ENCODE data around the gene CDKN3. TPM values are rescaled to one million over a fixed set of nuclear protein-coding genes. Genes with fewer than 3 reads are reported as not detected.
A peak's percentile ranks its signal among the peaks of the same experiment; 100 is the strongest.

CDKN3 gene
- total RNA-seq, 6 experiments from 2014 or later, result 33.3 to 106 (median 91.8) TPM

GRCh38 chr14:54350203-54350602 lies 46.6 kb upstream of the CDKN3 start:
- Mint-ChIP-seq H3K4me1 (ENCODE audit: low read depth) (peaks cover 35% of the 10 kb centered on the region), H3K4me3 (peak overlapping the region; percentile 87), H3K36me3 (ENCODE audit: low read depth) (no peaks in the 10 kb centered on the region), H3K27ac (peak overlapping the region; percentile 3; the same call in 1 of the 2 replicates), H3K9me3 (no peaks in the 10 kb centered on the region), H3K27me3 (ENCODE audit: insufficient read depth) (peaks cover 5% of the 10 kb centered on the region)
- DNase-seq, result peak; percentile 25
- TF ChIP-seq, protein P1, sequence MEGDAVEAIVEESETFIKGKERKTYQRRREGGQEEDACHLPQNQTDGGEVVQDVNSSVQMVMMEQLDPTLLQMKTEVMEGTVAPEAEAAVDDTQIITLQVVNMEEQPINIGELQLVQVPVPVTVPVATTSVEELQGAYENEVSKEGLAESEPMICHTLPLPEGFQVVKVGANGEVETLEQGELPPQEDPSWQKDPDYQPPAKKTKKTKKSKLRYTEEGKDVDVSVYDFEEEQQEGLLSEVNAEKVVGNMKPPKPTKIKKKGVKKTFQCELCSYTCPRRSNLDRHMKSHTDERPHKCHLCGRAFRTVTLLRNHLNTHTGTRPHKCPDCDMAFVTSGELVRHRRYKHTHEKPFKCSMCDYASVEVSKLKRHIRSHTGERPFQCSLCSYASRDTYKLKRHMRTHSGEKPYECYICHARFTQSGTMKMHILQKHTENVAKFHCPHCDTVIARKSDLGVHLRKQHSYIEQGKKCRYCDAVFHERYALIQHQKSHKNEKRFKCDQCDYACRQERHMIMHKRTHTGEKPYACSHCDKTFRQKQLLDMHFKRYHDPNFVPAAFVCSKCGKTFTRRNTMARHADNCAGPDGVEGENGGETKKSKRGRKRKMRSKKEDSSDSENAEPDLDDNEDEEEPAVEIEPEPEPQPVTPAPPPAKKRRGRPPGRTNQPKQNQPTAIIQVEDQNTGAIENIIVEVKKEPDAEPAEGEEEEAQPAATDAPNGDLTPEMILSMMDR (IDR thresholded peaks at IDR 0.05), result no peak

- no peaks in the 10 kb centered on the region for H3K9me3 Mint-ChIP-seq
- no peak overlapping the region for H3K27ac Mint-ChIP-seq
- peaks cover 48% of the 10 kb centered on the region for H3K4me1 Mint-ChIP-seq (ENCODE audit: low read depth)
- no peak for DNase-seq
- no peaks in the 10 kb centered on the region for H3K36me3 Mint-ChIP-seq (ENCODE audit: low read depth)
- TF ChIP-seq, protein P1 (IDR thresholded peaks at IDR 0.05), result no peak
- peaks cover 5% of the 10 kb centered on the region for H3K27me3 Mint-ChIP-seq (ENCODE audit: insufficient read depth)
- H3K4me3 Mint-ChIP-seq, result no peak overlapping the region
Observed at GRCh38 chr14:54353266-54353665, 43.5 kb upstream of the CDKN3 start.

DNA sequence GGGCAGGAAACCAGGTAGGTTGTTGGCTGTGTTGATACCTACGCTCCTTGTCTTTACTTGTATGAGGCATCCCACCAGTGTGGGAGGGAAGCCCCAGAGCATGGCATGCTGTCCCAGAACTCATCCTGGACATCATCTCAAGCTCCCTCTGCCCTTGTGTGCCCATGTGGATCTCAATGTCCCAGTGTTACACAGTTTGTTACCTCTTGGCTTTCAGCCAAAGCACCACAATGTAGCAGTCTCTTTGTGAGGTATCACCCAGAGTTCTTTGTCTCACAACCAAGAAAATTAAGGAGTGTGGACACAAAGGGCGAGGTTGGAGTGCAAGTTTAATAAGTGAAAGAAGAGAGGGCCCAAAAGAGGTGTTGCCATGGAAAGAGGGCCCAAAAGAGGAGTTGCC lies 43.1 kb upstream of the CDKN3 start:
- Mint-ChIP-seq H3K36me3 (ENCODE audit: low read depth) (no peaks in the 10 kb centered on the region), H3K27me3 (ENCODE audit: insufficient read depth) (peaks cover 5% of the 10 kb centered on the region), H3K4me3 (no peak overlapping the region), H3K9me3 (no peaks in the 10 kb centered on the region), H3K4me1 (ENCODE audit: low read depth) (peaks cover 44% of the 10 kb centered on the region), H3K27ac (no peak overlapping the region)
- TF ChIP-seq, protein P1 (IDR thresholded peaks at IDR 0.05), result no peak
- DNase-seq, result no peak

DNA sequence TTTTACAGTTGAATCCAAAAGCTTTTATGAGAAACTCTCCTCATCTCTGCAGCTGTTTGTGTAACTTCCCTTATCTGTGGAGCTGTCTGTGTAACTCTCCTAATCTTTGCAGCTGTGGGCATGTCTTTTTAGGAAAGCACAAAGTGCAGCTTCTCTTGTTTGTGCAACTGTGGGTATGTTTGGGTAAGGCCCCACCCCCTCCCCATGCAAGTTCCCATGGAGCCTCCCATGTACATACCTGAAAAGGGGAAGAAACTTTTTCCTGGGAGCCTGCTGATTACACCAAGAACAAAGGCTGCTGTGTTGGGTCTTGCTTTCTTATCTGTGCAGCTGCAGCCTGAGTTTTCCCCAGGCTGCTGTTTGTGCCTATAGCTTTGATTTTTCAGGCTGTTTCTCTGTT lies 42.7 kb upstream of the CDKN3 start:
- Mint-ChIP-seq H3K27ac (no peak overlapping the region), H3K36me3 (ENCODE audit: low read depth) (no peaks in the 10 kb centered on the region), H3K27me3 (ENCODE audit: insufficient read depth) (peaks cover 5% of the 10 kb centered on the region), H3K9me3 (no peaks in the 10 kb centered on the region), H3K4me1 (ENCODE audit: low read depth) (peaks cover 40% of the 10 kb centered on the region), H3K4me3 (no peak overlapping the region)
- DNase-seq, result no peak
- TF ChIP-seq, protein P1 (IDR thresholded peaks at IDR 0.05), result no peak

- TF ChIP-seq, protein P1 (IDR thresholded peaks at IDR 0.05), result no peak
- peaks cover 30% of the 10 kb centered on the region for H3K4me1 Mint-ChIP-seq (ENCODE audit: low read depth)
- no peak overlapping the region for H3K4me3 Mint-ChIP-seq
- H3K27ac Mint-ChIP-seq, result no peak overlapping the region
- DNase-seq, result no peak
- no peaks in the 10 kb centered on the region for H3K36me3 Mint-ChIP-seq (ENCODE audit: low read depth)
- H3K27me3 Mint-ChIP-seq (ENCODE audit: insufficient read depth), result peaks cover 12% of the 10 kb centered on the region
- H3K9me3 Mint-ChIP-seq, result no peaks in the 10 kb centered on the region
Observed at GRCh38 chr14:54354968-54355641, 41.7 kb upstream of the CDKN3 start.

All from HFFc6 (cell line).